ACC112 (cell line): ENCODE measurements around the gene TMEM87B.

Source experiments
- H2AFZ ChIP-seq: fragments of 200-600 bp; sonication (generic); one replicate; pipeline ENCODE4 v1.6.0; 2017; ENCODE audit warnings: antibody characterized with exemption, low read length; ENCODE audit not compliant: unreplicated experiment
- H3K27ac ChIP-seq: fragments of 200-600 bp; sonication (generic); 2 replicates; pipeline ENCODE4 v1.5.1; 2014; ENCODE audit warnings: low read depth, mild to moderate bottlenecking, antibody characterized with exemption, low read length, moderate library complexity
- H3K27me3 ChIP-seq: fragments of 200-600 bp; sonication (generic); 2 replicates; pipeline ENCODE4 v1.6.1; 2014; ENCODE audit warnings: mild to moderate bottlenecking, antibody characterized with exemption, low read length, moderate library complexity, mixed read lengths; ENCODE audit not compliant: insufficient read depth
- H3K36me3 ChIP-seq: fragments of 200-600 bp; sonication (generic); 2 replicates; pipeline ENCODE4 v1.6.1; 2016; ENCODE audit warnings: mild to moderate bottlenecking, antibody characterized with exemption, low read length, moderate library complexity, mixed read lengths; ENCODE audit not compliant: insufficient read depth
- H3K4me1 ChIP-seq: fragments of 200-600 bp; sonication (generic); one replicate; pipeline ENCODE4 v1.6.1; 2016; ENCODE audit warnings: low read length, mixed read lengths; ENCODE audit not compliant: insufficient read depth, unreplicated experiment, control insufficient read depth
- H3K4me3 ChIP-seq: fragments of 200-600 bp; sonication (generic); 2 replicates; pipeline ENCODE4 v1.5.1; 2014; ENCODE audit warnings: mild to moderate bottlenecking, low read depth, low read length
- H3K79me2 ChIP-seq: fragments of 200-600 bp; sonication (generic); one replicate; pipeline ENCODE4 v1.6.0; 2016; ENCODE audit warnings: low read length; ENCODE audit not compliant: control insufficient read depth, unreplicated experiment, insufficient read depth

The TMEM87B gene

DNA sequence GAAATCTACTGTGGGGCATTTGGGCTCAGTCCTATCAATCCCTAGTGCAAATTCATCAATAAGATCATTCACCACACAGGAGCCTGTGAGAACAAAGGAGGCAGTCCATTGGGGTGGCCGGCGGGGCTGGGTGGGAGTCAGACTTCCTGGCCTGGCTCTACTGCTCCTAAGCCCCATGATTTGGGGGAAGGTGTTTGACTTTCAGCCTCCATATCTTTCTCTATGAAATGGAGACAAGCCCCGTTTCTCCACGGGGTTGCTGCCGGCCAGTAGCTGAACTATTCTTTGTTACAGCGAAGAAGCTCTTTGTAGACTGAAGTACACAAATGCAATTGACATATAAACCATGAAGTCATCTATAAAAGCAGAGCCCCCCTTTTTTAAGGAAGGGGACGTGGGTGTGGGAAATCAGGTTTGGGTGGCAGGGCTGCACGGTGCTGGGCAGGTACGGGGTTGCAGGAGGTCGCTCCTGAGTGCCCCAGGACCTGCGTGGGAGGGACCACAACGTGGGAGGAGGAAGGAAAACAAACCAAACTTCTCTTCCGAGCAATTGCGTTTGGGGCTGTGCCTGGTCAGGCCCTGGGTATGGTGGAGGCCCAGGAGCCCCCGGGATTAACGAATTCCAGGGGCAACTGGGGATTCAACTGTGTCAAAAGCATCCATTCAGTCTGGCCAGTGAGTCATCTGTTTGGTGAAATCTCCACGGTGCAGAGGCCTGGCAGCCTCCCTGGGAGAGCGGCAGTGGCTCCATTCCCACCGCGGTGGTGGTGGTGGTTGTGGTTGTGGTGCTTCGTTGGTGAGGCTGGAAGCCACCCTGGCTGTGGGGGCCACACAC is 101.3 kb downstream of the TMEM87B start:
- Histone ChIP-seq H2AFZ (no peak overlapping the region), H3K79me2 (no peaks in the 10 kb centered on the region), H3K4me1 (peaks cover 12% of the 10 kb centered on the region), H3K27ac (peak overlapping the region; percentile 65), H3K36me3 (0 out of 2 replicates have a peak, but pooled peaks cover 6% of the 10 kb centered on the region), H3K27me3 (no peaks in the 10 kb centered on the region), H3K4me3 (no peak overlapping the region)

DNA sequence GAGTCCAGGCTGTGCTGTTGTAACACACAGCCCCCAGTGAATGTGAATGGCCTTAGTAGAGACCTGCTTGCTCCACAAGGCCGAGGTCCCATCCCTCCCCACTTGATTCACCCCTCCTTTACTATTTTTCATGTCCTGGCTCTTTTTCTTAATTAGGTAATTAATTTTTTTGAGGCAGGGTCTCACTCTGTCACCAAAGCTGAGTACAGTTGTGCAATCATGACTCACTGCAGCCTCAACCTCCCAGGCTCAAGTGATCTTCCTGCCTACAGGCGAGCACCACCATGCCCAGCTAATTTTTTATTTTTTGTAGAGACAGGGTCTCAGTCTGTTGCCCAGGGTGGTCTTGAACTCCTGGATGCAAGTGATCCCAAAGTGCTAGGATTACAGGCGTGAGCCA is 102.4 kb downstream of the TMEM87B start:
- H3K4me3 ChIP-seq = no peak overlapping the region
- peak overlapping the region; percentile 65 for H3K27ac ChIP-seq
- peaks cover 12% of the 10 kb centered on the region for H3K4me1 ChIP-seq
- H3K27me3 ChIP-seq = no peaks in the 10 kb centered on the region
- H2AFZ ChIP-seq = no peak overlapping the region
- H3K79me2 ChIP-seq = no peaks in the 10 kb centered on the region
- 0 out of 2 replicates have a peak, but pooled peaks cover 6% of the 10 kb centered on the region for H3K36me3 ChIP-seq

DNA sequence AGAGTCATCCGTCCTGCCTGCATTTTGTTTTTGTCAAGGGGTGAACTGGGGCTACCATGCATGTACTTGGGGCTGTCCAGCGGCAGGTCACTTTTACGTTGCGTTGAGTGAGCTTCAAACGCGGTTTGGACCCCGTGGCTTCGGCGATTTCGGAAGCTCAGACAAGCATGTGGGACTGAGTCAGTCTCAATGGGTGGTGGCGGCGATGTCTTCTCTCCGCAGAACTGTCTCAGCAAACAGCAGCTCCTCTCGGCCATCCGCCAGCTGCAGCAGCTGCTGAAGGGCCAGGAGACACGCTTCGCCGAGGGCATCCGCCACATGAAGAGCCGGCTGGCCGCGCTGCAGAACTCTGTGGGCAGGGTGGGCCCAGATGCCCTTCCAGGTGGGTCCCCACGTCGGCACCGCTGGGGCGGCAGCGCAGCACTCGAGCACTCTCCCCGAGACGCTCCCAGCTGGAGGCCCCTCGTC is 104.4 kb downstream of the TMEM87B start:
- H3K4me3 ChIP-seq = no peak overlapping the region
- H3K27ac ChIP-seq = no peak overlapping the region
- no peaks in the 10 kb centered on the region for H3K79me2 ChIP-seq
- peaks cover 8% of the 10 kb centered on the region for H3K4me1 ChIP-seq
- no peaks in the 10 kb centered on the region for H3K36me3 ChIP-seq
- no peak overlapping the region for H2AFZ ChIP-seq
- H3K27me3 ChIP-seq = no peaks in the 10 kb centered on the region

DNA sequence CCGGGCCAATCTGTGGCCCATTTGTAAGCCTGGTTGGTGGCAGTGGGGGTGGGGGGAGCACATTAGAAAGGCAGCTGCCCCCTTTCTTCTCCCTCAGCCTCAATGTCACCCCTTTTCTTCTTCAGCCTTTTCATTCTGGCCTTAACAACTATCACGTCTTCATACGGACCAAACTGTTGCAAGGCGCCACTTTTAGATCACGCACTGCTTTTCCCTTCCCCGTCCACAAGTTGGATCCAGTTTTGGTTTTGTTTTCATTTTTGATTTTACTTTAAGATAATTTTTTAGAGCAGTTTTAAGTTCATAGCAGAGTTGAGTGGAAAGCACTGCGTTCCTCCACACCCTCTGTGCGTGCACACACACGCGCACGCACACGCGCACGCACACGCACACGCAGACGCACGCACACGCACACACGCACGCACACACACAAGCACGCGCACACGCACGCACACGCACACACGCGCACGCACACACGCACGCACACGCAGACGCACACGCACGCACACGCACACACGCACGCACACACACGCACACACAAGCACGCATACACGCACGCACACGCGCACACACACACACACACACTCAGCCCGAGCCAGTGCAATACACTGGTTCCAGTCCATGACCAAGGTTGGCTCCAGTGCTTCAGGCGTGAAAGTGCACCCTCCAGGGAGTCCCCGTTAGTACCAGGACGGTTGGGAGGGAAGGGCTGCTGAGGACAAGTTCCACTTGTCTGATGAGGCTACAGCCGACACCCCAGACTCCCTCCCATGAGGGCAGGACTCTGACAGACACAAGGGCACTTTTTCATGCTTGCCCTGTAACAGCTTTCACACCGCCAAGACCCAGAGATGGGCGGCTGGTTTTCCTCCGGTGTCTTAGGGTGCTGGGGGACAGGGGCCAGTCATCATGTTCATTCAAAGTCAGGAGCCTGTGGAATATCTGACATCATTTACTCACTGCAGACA is 105.5 kb downstream of the TMEM87B start:
- Histone ChIP-seq H3K36me3 (no peaks in the 10 kb centered on the region), H3K4me3 (no peak overlapping the region), H3K79me2 (no peaks in the 10 kb centered on the region), H3K27ac (no peak overlapping the region), H3K27me3 (no peaks in the 10 kb centered on the region), H3K4me1 (peaks cover 8% of the 10 kb centered on the region), H2AFZ (no peak overlapping the region)

DNA sequence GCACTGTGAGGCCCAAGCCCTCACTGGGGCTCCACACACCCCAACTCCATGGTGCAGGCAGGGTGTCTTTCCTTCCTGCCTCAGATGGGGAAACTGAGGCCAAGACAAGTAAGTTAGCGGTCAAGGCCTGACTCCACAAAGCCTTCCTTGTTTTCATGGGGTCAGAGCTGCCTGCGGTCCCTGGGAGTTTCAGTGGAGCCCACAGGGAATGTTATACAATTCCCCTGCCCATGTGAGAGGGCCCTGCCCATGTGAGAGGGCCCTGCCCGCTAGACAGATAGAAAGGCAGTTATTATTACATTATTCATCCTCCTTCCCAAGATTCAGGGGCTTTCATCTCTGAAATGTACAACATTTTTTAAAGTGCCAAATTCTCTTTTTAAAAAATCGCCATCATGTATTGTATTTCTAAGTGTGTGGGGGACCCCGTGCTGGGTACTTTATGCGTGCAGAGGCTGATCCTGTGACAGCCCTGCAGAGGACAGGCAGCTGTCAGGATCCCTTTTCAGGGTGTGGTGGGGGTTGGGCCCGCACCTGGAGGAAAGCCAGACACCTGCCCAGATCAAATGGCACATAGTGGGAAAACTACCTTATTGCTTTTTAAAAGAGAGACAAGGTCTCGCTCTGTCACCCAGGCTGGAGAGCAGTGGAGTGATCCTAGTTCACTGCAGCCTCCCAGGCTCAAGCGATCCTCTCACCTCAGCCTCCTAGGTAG is 106.5 kb downstream of the TMEM87B start:
- H3K36me3 ChIP-seq = no peaks in the 10 kb centered on the region
- H3K4me3 ChIP-seq = no peak overlapping the region
- H3K27me3 ChIP-seq = no peaks in the 10 kb centered on the region
- H2AFZ ChIP-seq = no peak overlapping the region
- no peak overlapping the region for H3K27ac ChIP-seq
- no peaks in the 10 kb centered on the region for H3K79me2 ChIP-seq
- peaks cover 4% of the 10 kb centered on the region for H3K4me1 ChIP-seq

DNA sequence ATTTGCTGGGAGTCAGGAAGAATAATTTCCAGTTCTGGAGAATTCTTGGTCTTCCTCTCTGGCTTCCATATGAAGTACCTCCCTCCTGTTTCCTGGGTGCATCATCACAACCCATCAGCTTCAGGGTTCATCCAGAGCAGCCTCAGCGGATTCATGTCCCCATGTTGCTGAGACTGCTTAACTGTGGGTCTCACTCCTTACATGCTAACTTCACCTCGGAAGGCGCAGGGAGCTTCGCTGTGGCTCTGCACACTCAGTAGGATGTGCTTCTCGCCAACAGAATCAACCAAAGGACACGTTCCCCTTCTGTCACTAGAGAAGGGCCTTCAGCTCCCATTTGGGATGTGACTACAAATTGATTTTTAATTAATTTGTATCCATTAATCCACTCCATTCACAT is 107.3 kb downstream of the TMEM87B start:
- Histone ChIP-seq H3K27me3 (no peaks in the 10 kb centered on the region), H3K4me3 (no peak overlapping the region), H3K36me3 (no peaks in the 10 kb centered on the region), H3K27ac (no peak overlapping the region), H3K4me1 (no peaks in the 10 kb centered on the region), H2AFZ (no peak overlapping the region), H3K79me2 (no peaks in the 10 kb centered on the region)

DNA sequence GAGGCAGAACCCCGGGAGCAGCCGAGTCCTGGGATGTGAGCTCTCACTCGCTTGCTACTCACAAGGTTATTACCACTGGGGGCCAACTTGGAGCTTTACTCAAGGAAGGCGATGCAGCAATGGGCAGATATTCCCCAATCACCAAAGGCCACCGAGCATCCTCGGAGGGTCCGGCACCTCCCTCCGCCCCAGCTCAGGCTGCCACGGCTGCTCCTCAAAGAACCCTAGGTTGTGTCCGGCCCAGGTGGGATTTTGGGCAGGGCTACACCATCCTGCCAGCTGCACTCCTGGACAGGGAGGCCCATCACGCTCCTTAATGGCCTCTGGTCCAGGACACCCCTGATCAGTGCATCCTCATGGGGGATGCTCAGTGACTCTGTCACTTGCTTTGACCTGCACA is 107.9 kb downstream of the TMEM87B start:
- no peaks in the 10 kb centered on the region for H3K36me3 ChIP-seq
- no peak overlapping the region for H3K4me3 ChIP-seq
- no peak overlapping the region for H3K27ac ChIP-seq
- H3K79me2 ChIP-seq = no peaks in the 10 kb centered on the region
- H3K27me3 ChIP-seq = no peaks in the 10 kb centered on the region
- no peak overlapping the region for H2AFZ ChIP-seq
- no peaks in the 10 kb centered on the region for H3K4me1 ChIP-seq

DNA sequence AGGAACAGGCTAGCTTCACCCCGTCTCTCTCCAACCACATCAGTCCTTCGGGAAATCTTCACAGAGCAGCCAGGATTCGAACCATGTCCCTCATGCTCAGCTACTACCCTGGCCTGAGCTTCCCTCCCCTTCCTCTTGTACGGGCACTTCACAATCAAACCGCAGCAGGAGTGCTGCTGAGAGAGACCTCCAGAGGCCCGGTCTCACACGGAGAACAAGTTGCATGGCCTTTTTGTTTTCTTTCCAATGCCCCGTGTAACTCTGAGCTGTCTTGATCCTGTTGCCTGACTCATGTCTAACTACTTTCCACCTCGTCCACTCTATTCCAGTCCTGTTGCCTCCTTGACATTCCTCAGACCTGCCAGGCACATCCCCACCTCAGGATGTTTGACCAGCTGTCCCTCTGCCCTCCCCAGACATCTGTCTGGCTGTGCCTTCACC is 108.5 kb downstream of the TMEM87B start:
- H3K79me2 ChIP-seq = no peaks in the 10 kb centered on the region
- H3K36me3 ChIP-seq = no peaks in the 10 kb centered on the region
- H2AFZ ChIP-seq = no peak overlapping the region
- H3K27ac ChIP-seq = no peak overlapping the region
- no peak overlapping the region for H3K4me3 ChIP-seq
- H3K4me1 ChIP-seq = no peaks in the 10 kb centered on the region
- no peaks in the 10 kb centered on the region for H3K27me3 ChIP-seq

DNA sequence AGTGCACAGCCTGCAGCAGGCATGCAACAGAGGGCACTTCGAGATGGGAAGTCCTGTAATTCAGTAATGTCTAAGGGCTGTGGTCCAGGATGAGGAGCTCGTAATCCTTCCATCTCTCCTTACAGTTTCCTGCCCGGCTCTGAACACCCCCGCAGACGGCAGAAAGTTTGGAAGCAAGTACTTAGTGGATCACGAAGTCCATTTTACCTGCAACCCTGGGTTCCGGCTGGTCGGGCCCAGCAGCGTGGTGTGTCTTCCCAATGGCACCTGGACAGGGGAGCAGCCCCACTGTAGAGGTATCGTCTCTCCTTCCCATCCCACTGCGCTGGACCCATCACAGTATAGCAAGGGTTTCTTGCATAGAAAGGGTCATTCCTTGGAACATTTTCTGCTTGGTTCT is 109.8 kb downstream of the TMEM87B start:
- no peaks in the 10 kb centered on the region for H3K79me2 ChIP-seq
- no peak overlapping the region for H3K27ac ChIP-seq
- no peak overlapping the region for H3K4me3 ChIP-seq
- no peaks in the 10 kb centered on the region for H3K27me3 ChIP-seq
- no peaks in the 10 kb centered on the region for H3K4me1 ChIP-seq
- H2AFZ ChIP-seq = no peak overlapping the region
- no peaks in the 10 kb centered on the region for H3K36me3 ChIP-seq

DNA sequence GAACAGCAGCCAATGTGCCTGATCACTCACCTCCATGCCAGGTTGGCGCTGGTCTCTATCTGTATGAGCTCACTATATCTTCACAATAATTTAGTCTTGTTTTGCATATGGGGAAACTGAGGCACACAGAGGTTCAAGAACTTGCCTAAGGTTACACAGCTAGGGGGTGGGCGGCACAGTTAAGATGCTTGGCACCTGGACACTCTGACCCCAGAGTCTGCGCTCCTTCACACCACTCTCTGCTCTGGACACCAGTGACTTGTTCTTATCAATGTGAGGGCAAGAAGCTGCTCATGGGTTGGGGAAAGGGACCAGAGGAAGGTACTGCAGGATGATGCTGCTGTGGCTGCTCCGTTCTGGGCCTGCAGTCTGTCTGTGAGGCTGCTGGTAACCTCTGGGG is 110.2 kb downstream of the TMEM87B start:
- no peak overlapping the region for H2AFZ ChIP-seq
- H3K27ac ChIP-seq = no peak overlapping the region
- H3K36me3 ChIP-seq = no peaks in the 10 kb centered on the region
- H3K27me3 ChIP-seq = no peaks in the 10 kb centered on the region
- no peaks in the 10 kb centered on the region for H3K79me2 ChIP-seq
- H3K4me3 ChIP-seq = no peak overlapping the region
- no peaks in the 10 kb centered on the region for H3K4me1 ChIP-seq
